GM21526 (cell line): Measurements from ENCODE around the gene POFUT2.

Experiments used
- ATAC-seq: cut with Tn5 transposase; IDR thresholded peaks from one replicate; pipeline ENCODE4 v1.9.1; 2021; ENCODE audit warnings: moderate library complexity; ENCODE audit not compliant: unreplicated experiment, low FRiP score

The POFUT2 gene

DNA sequence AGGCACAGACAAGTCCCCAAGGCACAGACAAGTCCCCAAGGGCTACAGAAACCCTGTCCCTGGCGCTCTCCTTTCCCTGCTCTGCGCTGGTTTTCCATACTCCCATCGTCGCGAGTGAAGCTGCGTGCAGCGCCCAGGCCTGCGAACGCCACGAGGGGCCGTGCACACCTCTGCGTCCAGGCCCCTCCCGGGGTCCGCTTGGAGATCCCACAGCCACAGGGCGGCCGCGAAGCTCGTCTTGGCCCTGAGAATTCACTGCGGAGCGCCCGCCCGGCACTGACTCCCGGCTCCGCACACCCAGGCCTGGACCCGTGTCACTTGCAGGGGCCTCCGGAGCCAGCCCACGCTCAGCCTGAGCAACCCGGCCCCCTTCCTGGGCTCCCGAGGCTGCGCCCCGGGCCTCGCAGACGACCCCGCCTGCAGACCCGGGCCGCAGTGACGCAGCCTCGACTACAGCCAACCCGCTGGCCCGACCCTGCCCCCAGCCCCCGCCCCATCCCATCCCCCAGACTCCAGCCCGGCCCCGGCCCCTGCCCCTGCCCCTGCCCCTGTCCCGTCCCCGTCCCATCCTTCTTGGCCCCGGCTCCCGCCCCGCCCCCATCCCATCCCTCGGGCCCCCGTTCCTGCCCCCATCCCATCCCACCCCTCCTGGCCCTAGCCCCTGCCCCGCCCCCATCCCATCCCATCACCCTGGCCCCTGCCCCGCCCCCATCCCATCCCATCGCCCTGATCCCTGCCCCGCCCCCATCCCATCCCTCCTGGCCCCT, 841 bp downstream of the POFUT2 start:
- no peak for ATAC-seq

- no peak for ATAC-seq
These were observed 2.3 kb downstream of the POFUT2 start for GRCh38 chr21:45285266-45285931.

GRCh38 chr21:45284456-45284741, 3.3 kb downstream of the POFUT2 start:
- no peak for ATAC-seq

GRCh38 chr21:45283611-45284455, 3.9 kb downstream of the POFUT2 start:
- no peak for ATAC-seq

DNA sequence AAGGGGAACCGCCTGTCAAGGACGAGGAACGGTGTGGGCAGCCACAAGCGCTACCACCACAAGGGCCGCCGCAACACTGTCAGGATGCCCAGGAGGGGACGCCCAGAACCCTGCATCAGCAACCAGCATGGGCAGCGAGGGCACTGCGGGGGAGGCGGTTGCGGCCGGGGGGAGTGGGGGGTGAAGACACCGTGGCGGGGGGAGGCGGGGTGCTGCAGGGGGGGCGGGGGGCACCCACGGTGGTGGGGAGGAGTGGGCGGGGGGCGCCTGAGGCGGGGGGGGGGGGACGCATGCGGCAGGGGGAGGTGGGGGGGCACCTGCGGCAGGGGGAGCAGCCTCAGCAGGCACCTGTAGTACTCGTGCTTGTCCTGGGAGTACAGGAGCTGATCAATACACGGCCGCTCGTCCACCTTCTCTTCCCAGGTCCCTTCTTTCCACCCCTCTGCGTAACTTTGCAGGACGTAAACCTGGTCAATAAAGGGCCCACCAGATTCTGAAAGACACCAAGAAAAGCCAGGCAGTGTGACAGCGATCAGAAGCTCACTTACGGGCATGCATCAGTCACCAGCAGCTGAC, 4.6 kb downstream of the POFUT2 start:
- ATAC-seq = no peak

GRCh38 chr21:45282283-45283034, 5.2 kb downstream of the POFUT2 start:
- no peak for ATAC-seq

DNA sequence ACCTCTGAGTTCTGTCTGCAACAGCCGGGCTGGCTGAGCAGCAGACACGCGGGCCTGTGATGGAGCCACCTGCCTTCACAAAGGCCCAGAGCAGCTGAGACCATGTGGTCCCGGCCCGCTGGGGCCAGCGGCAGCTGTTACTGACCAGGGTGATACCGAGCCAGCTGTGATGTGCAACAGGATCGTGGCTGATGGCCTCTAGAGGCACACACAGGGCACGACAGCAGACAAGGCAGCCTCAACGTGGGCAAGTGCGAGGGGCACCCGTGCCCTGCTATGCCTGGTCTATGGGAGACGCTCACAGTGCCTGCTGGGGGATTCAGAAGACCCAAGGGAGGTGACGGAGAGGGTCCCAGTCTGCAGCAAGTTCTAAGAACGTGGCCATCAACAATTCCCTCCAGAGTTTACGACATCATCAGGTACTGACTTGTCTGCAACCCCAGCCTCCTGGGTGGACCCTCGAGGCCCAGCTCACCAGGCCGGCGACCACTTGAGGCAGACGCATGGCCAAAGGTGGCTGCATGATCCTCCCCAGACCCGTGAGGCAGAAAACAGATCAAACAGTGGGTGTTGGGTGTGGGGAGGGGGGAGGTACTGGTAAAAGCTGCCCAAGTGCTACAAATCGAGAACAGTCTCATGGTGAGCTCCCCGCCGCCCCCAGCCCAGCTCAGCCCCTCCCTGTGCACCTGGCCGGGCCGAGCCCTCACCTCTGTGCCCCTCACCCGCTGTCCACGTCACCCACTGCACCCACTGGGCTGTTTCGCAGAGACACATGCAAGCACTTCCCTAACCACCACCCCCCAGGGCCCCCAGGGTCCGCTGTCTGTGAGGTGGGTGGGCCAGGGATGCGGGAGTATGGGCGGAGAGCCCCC, 6.0 kb downstream of the POFUT2 start:
- ATAC-seq = no peak

DNA sequence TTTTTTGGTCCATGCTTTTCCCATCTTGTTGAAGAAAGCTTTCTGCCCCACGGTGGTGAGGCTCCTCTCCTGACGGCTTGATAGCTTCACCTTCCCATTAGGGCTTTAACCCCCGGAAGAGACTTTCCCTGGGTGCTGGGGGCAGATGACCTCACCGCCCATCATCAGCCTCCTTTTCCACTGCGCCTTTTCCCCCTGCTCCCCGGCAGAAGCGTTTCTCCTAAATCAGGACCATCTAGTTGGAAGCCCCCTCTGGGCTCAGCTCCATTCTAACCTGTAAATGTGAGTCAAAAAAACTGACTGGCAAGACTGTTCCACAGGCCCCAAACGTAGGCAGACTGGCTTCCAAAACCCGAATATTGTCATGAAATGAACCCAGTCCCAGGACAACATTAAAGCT, 6.7 kb downstream of the POFUT2 start:
- no peak for ATAC-seq

- no peak for ATAC-seq
These were observed 7.4 kb downstream of the POFUT2 start for GRCh38 chr21:45280178-45280821.

DNA sequence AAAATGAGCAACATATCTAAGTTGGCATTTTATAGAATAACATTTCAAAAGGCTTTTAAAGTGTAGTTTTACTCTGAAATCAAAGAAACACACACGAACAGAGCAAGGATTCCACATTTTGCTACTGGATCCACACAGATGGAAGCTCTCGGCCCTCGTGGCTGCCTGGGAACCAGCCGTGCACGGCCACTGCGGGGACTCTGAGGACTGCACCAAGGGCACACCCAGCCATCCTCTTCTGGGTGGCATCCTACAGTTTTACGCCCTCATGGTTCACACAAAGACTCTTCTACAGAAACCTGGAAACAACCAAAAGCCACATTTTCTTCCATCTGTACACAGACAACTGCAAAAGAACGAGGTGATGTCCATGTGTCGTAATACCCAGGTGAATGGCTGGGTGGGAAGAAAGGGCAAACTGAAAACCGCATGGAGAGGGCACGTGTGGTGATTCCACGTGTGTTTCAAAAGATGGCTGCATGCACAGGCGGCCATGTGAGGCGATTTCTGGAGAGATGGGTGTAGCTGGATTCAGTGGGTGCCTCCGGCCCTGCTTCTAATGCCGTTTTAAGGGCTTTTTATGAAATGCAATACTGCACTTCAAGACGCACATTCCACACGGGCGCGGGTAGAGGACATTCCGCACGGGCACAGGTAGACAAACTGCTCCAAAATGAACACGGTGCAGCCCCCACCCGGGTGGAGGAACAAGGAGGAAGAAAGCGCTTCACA, 8.1 kb downstream of the POFUT2 start:
- ATAC-seq = no peak

- no peak for ATAC-seq
These were observed 9.4 kb downstream of the POFUT2 start for GRCh38 chr21:45278156-45278911.

DNA sequence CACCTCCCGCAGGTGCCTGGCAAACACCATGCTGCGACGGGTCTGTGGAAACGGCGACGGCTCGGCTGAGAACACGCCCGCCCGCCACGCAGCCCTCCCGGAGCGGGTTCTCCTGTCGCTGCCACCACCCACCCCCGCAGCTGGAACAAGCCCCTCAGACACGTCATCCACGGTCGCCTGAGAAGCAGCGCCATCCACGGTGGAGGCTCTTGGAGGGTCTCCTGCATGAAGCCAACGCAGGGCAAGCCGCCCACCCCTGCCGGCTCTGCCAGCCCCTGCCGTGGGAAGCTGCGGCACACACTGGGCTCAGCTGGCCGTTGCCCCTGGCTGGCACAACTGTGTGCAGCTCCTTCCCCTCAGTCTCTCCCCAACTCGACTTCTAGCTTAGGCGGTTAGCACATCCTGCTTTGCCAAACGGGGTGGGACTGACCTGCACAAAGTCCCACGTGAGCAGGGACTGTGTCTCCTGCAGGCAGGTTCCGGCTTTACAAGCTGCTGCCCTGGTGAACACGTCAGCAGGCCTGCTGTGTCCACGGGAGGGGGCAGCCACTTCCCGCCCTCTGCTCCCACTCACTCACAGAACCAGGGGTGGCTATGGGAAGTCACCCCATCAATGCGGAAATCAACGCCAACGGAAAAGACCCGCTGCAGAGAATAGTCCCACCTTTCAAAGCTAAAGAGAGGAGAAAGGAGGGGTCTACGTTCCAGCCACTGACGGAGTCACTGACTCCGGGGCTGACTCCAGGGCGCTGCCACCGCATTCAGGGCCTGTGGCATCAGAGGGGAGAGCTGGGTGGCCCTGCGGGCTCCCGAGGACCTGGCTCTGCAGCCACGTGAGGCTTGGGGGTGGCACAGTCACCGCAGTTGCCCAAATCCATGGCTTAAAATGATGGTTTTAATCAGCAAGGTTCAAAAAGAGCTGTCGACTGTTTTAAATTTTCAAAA, 10.3 kb downstream of the POFUT2 start:
- no peak for ATAC-seq

GRCh38 chr21:45276596-45276995, 11.1 kb downstream of the POFUT2 start:
- ATAC-seq = no peak

DNA sequence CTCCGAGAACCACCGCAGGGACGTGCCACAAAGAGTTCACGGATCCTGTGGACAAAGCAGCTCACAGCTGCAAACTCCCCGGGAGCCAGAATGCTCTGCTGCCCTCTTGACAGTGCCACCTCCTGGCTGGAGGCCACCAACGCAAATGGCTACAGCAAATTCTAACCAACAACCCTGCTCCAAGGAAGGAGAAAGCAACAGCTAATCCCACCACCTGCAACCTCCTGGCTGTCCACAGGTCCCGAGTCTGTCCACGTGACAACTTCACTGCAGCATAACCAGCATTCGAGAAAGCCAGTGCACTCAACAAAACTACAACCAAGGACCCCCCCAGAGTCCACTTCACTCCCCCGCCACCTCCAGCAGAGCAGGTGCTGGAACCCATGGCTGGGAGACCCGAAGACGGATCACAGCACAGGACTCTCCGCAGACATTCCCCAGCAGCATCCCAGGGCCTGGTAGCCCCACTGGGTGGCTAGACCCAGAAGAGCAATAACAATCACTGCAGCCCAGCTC, 17.3 kb downstream of the POFUT2 start:
- no peak for ATAC-seq

DNA sequence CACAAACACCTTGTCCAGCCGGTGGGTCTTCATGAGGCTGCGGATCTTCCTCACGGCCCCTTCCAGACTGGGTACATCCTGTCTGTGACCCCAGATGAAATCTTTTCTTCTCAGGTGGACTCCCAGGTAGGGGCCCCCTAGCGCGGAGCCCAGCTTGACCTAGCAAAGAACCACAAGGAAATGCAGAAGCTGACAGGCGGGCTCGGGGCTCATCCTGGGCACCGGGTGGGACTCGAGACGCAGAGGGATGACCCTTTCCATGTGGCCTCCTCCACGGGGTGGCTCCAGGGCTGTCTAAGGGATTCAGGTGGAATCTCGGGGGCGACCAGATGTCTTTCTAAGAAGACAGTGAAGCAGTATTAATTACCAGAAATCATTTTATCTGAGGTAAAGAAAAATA, 17.8 kb downstream of the POFUT2 start:
- ATAC-seq = no peak

DNA sequence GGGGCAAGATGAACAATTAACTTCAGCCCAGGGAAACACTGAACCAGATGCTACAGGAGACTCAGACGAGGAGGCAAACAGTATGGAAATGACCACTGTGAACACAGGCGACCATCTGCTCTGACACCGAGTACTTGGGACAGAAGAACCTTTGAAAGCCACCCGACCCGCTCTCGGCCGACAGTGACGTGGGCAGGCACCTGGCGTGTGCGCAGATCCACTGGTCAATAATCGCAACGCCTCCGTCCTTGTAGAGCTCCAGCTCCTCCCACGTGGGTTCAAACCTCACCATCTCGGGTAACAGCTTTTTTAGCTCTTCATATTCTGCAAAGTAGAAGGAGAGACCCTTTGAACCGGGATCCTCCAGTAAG, 20.3 kb downstream of the POFUT2 start:
- no peak for ATAC-seq
